Neural progenitor cell (in vitro differentiated cells): ENCODE data around the gene ADK. TPM values are rescaled to one million over a fixed set of nuclear protein-coding genes. Genes with fewer than 3 reads are reported as not detected.

Experiments used
- DNase-seq: peaks from one replicate; pipeline ENCODE4 v3.0.0-alpha.2; 2016; ENCODE audit warnings: low spot score
- H2AFZ ChIP-seq: fragments of 200-600 bp; sonication (generic); replicated peaks from 2 replicates; pipeline ENCODE4 v1.6.1; 2016; ENCODE audit warnings: antibody characterized with exemption
- H3F3A ChIP-seq: fragments of 200-600 bp; sonication (generic); 2 replicates; pipeline ENCODE4 v1.6.1; 2016; ENCODE audit warnings: antibody characterized with exemption, low read depth
- H3K27ac ChIP-seq: fragments of 200-600 bp; sonication (generic); 2 replicates; pipeline ENCODE4 v1.5.1; 2016; ENCODE audit warnings: mild to moderate bottlenecking
- H3K27me3 ChIP-seq: fragments of 200-600 bp; sonication (generic); 2 replicates; pipeline ENCODE4 v1.6.1; 2016; ENCODE audit warnings: mild to moderate bottlenecking, moderate library complexity
- H3K36me3 ChIP-seq: fragments of 200-600 bp; sonication (generic); 2 replicates; pipeline ENCODE4 v1.5.1; 2016
- H3K4me1 ChIP-seq: fragments of 200-600 bp; sonication (generic); 2 replicates; pipeline ENCODE4 v1.6.1; 2016; ENCODE audit warnings: mixed run types
- H3K4me2 ChIP-seq: fragments of 200-600 bp; sonication (generic); 2 replicates; pipeline ENCODE4 v1.6.1; 2016
- H3K4me3 ChIP-seq: fragments of 200-600 bp; sonication (generic); 2 replicates; pipeline ENCODE4 v1.5.1; 2016
- H3K79me2 ChIP-seq: fragments of 200-600 bp; sonication (generic); 2 replicates; pipeline ENCODE4 v1.6.1; 2016; ENCODE audit warnings: low read depth
- H3K9ac ChIP-seq: fragments of 200-600 bp; sonication (generic); 2 replicates; pipeline ENCODE4 v1.6.1; 2016
- H3K9me3 ChIP-seq: fragments of 200-600 bp; sonication (generic); 2 replicates; pipeline ENCODE4 v1.5.1; 2016; ENCODE audit warnings: low read depth
- H4K20me1 ChIP-seq: fragments of 200-600 bp; sonication (generic); 2 replicates; pipeline ENCODE4 v1.6.1; 2016; ENCODE audit warnings: low read depth
- H3K27ac Mint-ChIP-seq: 3 replicates; pipeline ENCODE4 v1.8.0; 2021; ENCODE audit warnings: mixed read lengths
- H3K27me3 Mint-ChIP-seq: 2 replicates; pipeline ENCODE4 v1.8.0; 2022; ENCODE audit warnings: low read depth, mild to moderate bottlenecking, inconsistent platforms, moderate library complexity, mixed read lengths; ENCODE audit not compliant: insufficient read depth
- H3K36me3 Mint-ChIP-seq: 3 replicates; pipeline ENCODE4 v1.8.0; 2021; ENCODE audit warnings: mixed read lengths
- H3K4me1 Mint-ChIP-seq: 3 replicates; pipeline ENCODE4 v1.8.0; 2021; ENCODE audit warnings: mixed read lengths
- H3K4me3 Mint-ChIP-seq: 3 replicates; pipeline ENCODE4 v1.8.0; 2021; ENCODE audit warnings: mild to moderate bottlenecking, moderate library complexity, mixed read lengths
- H3K9me3 Mint-ChIP-seq: 3 replicates; pipeline ENCODE4 v1.8.0; 2020; ENCODE audit warnings: mixed read lengths
- EZH2 ChIP-seq: fragments of 200-600 bp; sonication (generic); IDR thresholded peaks from 2 replicates; pipeline ENCODE4 v1.6.1; 2017; ENCODE audit warnings: antibody characterized with exemption, mild to moderate bottlenecking, moderate library complexity
- EZH2phosphoT487 ChIP-seq: fragments of 200-600 bp; sonication (generic); IDR thresholded peaks from 2 replicates; pipeline ENCODE4 v1.6.1; 2017; ENCODE audit warnings: antibody characterized with exemption
- total RNA-seq: library from RNA; depleted of rRNA; stranded (reverse); fragments of >200 nt; gene quantifications from 2 replicates; pipeline ENCODE4 v1.2.3, GENCODE V29; 2015; ENCODE audit warnings: low replicate concordance
- TF ChIP-seq, protein P1 (sequence below): fragments of 200-600 bp; sonication (generic); IDR thresholded peaks from 2 replicates; pipeline ENCODE4 v1.5.1; 2017; ENCODE audit warnings: antibody characterized with exemption, mild to moderate bottlenecking

Gene ADK
- total RNA-seq, 1 donor from 2014 or later: 50.9 TPM

DNA sequence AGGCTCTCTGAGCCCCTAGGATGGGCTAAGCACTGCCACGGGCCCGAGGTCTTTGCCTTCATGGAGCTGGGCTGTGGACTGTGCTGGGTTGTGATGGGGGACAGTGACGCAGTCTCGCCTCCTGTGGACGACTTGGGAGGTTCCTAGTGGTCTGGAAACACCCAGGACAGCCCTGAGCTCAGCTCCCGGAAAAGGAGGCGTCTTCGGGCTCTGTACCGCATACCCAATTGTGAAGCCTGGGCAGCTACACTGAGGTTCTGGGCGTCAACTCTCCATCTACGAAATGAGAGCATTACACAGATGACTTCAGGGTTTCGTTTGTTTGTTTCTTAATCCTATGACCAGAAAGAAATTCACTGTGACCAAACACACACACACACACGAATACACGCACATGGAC is 595.8 kb downstream of the ADK start:
- H3K9ac ChIP-seq: no peak overlapping the region
- Mint-ChIP-seq H3K4me3 (no peak overlapping the region), H3K36me3 (no peaks in the 10 kb centered on the region), H3K9me3 (no peaks in the 10 kb centered on the region), H3K27ac (no peak overlapping the region), H3K27me3 (peaks cover 4% of the 10 kb centered on the region), H3K4me1 (no peaks in the 10 kb centered on the region)
- H4K20me1 ChIP-seq: no peaks in the 10 kb centered on the region
- no peaks in the 10 kb centered on the region for H3K27me3 ChIP-seq
- no peaks in the 10 kb centered on the region for H3K36me3 ChIP-seq
- no peak overlapping the region for H3K4me3 ChIP-seq
- no peak for DNase-seq
- no peak overlapping the region for H3K27ac ChIP-seq
- peaks cover 12% of the 10 kb centered on the region for H3F3A ChIP-seq
- TF ChIP-seq, protein P1, sequence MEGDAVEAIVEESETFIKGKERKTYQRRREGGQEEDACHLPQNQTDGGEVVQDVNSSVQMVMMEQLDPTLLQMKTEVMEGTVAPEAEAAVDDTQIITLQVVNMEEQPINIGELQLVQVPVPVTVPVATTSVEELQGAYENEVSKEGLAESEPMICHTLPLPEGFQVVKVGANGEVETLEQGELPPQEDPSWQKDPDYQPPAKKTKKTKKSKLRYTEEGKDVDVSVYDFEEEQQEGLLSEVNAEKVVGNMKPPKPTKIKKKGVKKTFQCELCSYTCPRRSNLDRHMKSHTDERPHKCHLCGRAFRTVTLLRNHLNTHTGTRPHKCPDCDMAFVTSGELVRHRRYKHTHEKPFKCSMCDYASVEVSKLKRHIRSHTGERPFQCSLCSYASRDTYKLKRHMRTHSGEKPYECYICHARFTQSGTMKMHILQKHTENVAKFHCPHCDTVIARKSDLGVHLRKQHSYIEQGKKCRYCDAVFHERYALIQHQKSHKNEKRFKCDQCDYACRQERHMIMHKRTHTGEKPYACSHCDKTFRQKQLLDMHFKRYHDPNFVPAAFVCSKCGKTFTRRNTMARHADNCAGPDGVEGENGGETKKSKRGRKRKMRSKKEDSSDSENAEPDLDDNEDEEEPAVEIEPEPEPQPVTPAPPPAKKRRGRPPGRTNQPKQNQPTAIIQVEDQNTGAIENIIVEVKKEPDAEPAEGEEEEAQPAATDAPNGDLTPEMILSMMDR: no peak
- TF ChIP-seq EZH2phosphoT487: no peak
- H3K4me1 ChIP-seq: peaks cover 12% of the 10 kb centered on the region
- no peaks in the 10 kb centered on the region for H3K9me3 ChIP-seq
- no peaks in the 10 kb centered on the region for H3K79me2 ChIP-seq
- H2AFZ ChIP-seq: no peak overlapping the region
- H3K4me2 ChIP-seq: no peak overlapping the region

DNA sequence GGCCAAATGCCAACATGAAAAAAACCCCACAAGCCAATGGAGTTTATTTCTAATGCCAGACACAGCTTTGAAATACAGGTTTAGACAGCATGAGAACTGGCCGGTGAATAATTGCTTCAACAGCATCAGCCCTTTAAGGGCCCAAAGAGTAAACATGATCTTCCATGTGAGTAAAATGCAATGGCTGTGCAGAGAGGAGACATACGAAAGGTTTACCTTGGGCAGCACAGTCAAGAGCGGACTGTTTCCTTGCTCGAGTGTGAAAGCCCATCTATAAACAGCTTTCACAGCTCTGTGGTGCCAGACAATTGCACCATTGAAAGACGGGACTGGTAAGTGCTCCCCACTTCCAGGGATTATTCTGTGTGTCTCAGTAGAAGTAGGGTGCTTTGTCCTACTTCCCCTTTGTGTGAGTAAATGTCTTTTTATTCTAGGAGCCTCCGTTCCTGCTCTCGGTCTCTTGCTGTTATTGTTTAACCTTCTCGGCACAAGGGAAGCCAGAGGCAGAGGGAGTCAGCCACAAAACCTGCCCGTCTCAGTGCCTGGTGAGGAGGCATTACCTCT is 597.5 kb downstream of the ADK start:
- peak overlapping the region; percentile 41 for H3K4me2 ChIP-seq
- no peak overlapping the region for H3K4me3 ChIP-seq
- Mint-ChIP-seq H3K36me3 (no peaks in the 10 kb centered on the region), H3K9me3 (no peaks in the 10 kb centered on the region), H3K27ac (peak overlapping the region; percentile 41), H3K4me3 (no peak overlapping the region), H3K27me3 (peaks cover 6% of the 10 kb centered on the region), H3K4me1 (peaks cover 1% of the 10 kb centered on the region)
- no peaks in the 10 kb centered on the region for H4K20me1 ChIP-seq
- no peaks in the 10 kb centered on the region for H3K9me3 ChIP-seq
- peak; percentile 64 for DNase-seq
- H3F3A ChIP-seq: peaks cover 12% of the 10 kb centered on the region
- H3K27me3 ChIP-seq: no peaks in the 10 kb centered on the region
- peaks cover 12% of the 10 kb centered on the region for H3K4me1 ChIP-seq
- peak overlapping the region; percentile 57 for H2AFZ ChIP-seq
- H3K36me3 ChIP-seq: no peaks in the 10 kb centered on the region
- H3K79me2 ChIP-seq: no peaks in the 10 kb centered on the region
- peak overlapping the region; percentile 59 for H3K27ac ChIP-seq
- TF ChIP-seq, protein P1: no peak
- TF ChIP-seq EZH2phosphoT487: no peak
- no peak for TF ChIP-seq EZH2
- H3K9ac ChIP-seq: no peak overlapping the region

DNA sequence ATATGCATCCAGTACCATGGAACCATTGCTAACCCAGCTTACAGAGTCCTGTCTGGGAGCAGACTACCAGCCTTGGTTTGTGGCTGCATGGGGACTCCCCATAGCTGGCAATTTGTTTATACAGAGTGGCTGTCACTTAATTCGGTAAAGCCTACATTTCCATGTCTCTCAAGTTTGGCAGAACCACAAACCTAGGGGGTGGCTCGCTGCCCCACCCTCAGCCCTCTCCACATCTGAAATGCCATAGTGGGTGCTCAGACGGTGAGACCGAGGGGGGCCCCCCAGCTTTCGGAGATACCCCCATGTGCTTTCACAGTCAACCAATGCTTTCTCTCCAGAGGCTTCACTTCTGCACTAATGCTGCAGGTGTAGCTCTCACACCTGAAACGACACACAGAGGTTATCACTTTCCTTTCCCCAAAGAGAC is 599.8 kb downstream of the ADK start:
- H3K27me3 Mint-ChIP-seq: peaks cover 8% of the 10 kb centered on the region
- no peak overlapping the region for H3K27ac Mint-ChIP-seq
- no peak overlapping the region for H3K9ac ChIP-seq
- TF ChIP-seq EZH2phosphoT487 (no peak), EZH2 (no peak)
- TF ChIP-seq, protein P1: no peak
- H4K20me1 ChIP-seq: no peaks in the 10 kb centered on the region
- no peak overlapping the region for H2AFZ ChIP-seq
- no peak overlapping the region for H3K4me3 ChIP-seq
- H3K4me1 Mint-ChIP-seq: peaks cover 9% of the 10 kb centered on the region
- no peaks in the 10 kb centered on the region for H3K9me3 ChIP-seq
- peaks cover 12% of the 10 kb centered on the region for H3K4me1 ChIP-seq
- H3K36me3 ChIP-seq: no peaks in the 10 kb centered on the region
- H3K79me2 ChIP-seq: no peaks in the 10 kb centered on the region
- no peaks in the 10 kb centered on the region for H3K36me3 Mint-ChIP-seq
- no peak for DNase-seq
- no peak overlapping the region for H3K27ac ChIP-seq
- H3K4me2 ChIP-seq: no peak overlapping the region
- H3K9me3 Mint-ChIP-seq: peaks cover 4% of the 10 kb centered on the region
- H3K4me3 Mint-ChIP-seq: no peak overlapping the region
- H3K27me3 ChIP-seq: no peaks in the 10 kb centered on the region
- peaks cover 12% of the 10 kb centered on the region for H3F3A ChIP-seq
